OCI-LY7 (cell line): ENCODE results near the gene MSANTD3. TPM values are rescaled to one million over a fixed set of nuclear protein-coding genes. Genes with fewer than 3 reads are reported as not detected.
A peak's percentile ranks its signal among the peaks of the same experiment; 100 is the strongest.

Experiments used
- BruUV-seq: library from RNA; stranded (reverse); fragments of 400-500 nt; replicated peaks from 2 replicates; lab custom pipeline; 2021; lab: Mats Ljungman, UMichigan
- CTCF ChIA-PET: fragments of 300-600 bp; sonication (Branson Sonifier 250); formaldehyde crosslinking; loops from one replicate; lab custom pipeline; 2022; ENCODE audit warnings: antibody characterized with exemption; ENCODE audit not compliant: unreplicated experiment; lab: Charles Lee
- POLR2A ChIA-PET: fragments of 300-600 bp; sonication (Branson Sonifier 250); formaldehyde crosslinking; loops from one replicate; lab custom pipeline; 2022; ENCODE audit warnings: antibody characterized with exemption; lab: Charles Lee
- DNase-seq: peaks from one replicate; pipeline ENCODE4 v3.0.0-alpha.2; 2015; ENCODE audit warnings: low spot score
- H2AFZ ChIP-seq: fragments of 200-600 bp; sonication (generic), shearing (Covaris generic); 2 replicates; pipeline ENCODE4 v1.6.1; 2014; ENCODE audit warnings: mild to moderate bottlenecking, antibody characterized with exemption, low read length, moderate library complexity
- H3K27ac ChIP-seq: fragments of 200-600 bp; sonication (generic); 2 replicates; pipeline ENCODE4 v1.5.1; 2014; ENCODE audit warnings: mixed run types, low read depth, mild to moderate bottlenecking, moderate library complexity, low read length, inconsistent platforms; ENCODE audit not compliant: poor library complexity, severe bottlenecking
- H3K36me3 ChIP-seq: fragments of 200-600 bp; sonication (generic); 2 replicates; pipeline ENCODE4 v1.6.1; 2014; ENCODE audit warnings: mild to moderate bottlenecking, antibody characterized with exemption, low read length, moderate library complexity, mixed read lengths; ENCODE audit not compliant: insufficient read depth
- H3K4me1 ChIP-seq: fragments of 200-600 bp; sonication (generic); 2 replicates; pipeline ENCODE4 v1.5.1; 2014; ENCODE audit warnings: mild to moderate bottlenecking, low read length; ENCODE audit not compliant: insufficient read depth, poor library complexity, severe bottlenecking
- H3K4me2 ChIP-seq: fragments of 200-600 bp; sonication (generic); 2 replicates; pipeline ENCODE4 v1.6.1; 2014; ENCODE audit warnings: mild to moderate bottlenecking, low read length
- H3K4me3 ChIP-seq: fragments of 200-600 bp; sonication (generic); 2 replicates; pipeline ENCODE4 v1.5.1; 2014; ENCODE audit warnings: mild to moderate bottlenecking, low read depth, low read length; ENCODE audit not compliant: poor library complexity, severe bottlenecking
- H3K79me2 ChIP-seq: fragments of 200-600 bp; sonication (generic); 2 replicates; pipeline ENCODE4 v1.6.1; 2016; ENCODE audit warnings: low read depth, mild to moderate bottlenecking, low read length, moderate library complexity, mixed read lengths; ENCODE audit not compliant: insufficient read depth
- H3K9me2 ChIP-seq: fragments of 200-600 bp; sonication (generic); 2 replicates; pipeline ENCODE4 v1.6.1; 2016; ENCODE audit warnings: mild to moderate bottlenecking, low read length, mixed read lengths; ENCODE audit not compliant: insufficient read depth
- H3K9me3 ChIP-seq: fragments of 200-600 bp; sonication (generic); 2 replicates; pipeline ENCODE4 v1.6.1; 2014; ENCODE audit warnings: mild to moderate bottlenecking, mixed run types, low read length, mixed read lengths
- H4K20me1 ChIP-seq: fragments of 200-600 bp; sonication (generic); 2 replicates; pipeline ENCODE4 v1.6.1; 2014; ENCODE audit warnings: mild to moderate bottlenecking, antibody characterized with exemption, low read length, moderate library complexity, mixed read lengths; ENCODE audit not compliant: insufficient read depth
- CTCF ChIP-seq: fragments of 200-600 bp; sonication (generic); conservative IDR thresholded peaks from 2 replicates; pipeline ENCODE4 v1.5.1; 2014; ENCODE audit warnings: mild to moderate bottlenecking, antibody characterized with exemption, low read length, moderate library complexity, mixed read lengths
- EZH2phosphoT487 ChIP-seq: fragments of 200-600 bp; sonication (generic); IDR thresholded peaks from 2 replicates; pipeline ENCODE4 v1.6.1; 2018; ENCODE audit warnings: low read depth, borderline replicate concordance, mild to moderate bottlenecking, mixed run types, antibody characterized with exemption, low read length, moderate library complexity, mixed read lengths
- intact Hi-C: fragments of 100-400 bp; cut with micrococcal nuclease; formaldehyde crosslinking; loops from one replicate; pipeline ENCODE4 v1.10.0; 2022; ENCODE audit not compliant: unreplicated experiment
- total RNA-seq, 2 experiments: library from RNA; depleted of rRNA in 1 of 2; stranded (reverse); fragments of >200 nt in 1 of 2; shearing (Covaris generic) in 1 of 2; gene quantifications; 2 replicates each; pipeline ENCODE4 v1.2.3, GENCODE V29; 2014 to 2022

Gene MSANTD3
- total RNA-seq, 2 experiments from 2014 or later: 30.5 to 38.0 TPM

- Histone ChIP-seq H3K4me3 (no peak overlapping the region), H2AFZ (no peak overlapping the region), H3K36me3 (peaks cover 44% of the 10 kb centered on the region), H3K9me3 (no peaks in the 10 kb centered on the region), H4K20me1 (no peaks in the 10 kb centered on the region), H3K79me2 (no peaks in the 10 kb centered on the region), H3K4me2 (no peak overlapping the region), H3K27ac (no peak overlapping the region), H3K4me1 (no peaks in the 10 kb centered on the region), H3K9me2 (no peaks in the 10 kb centered on the region)
- ChIA-PET POLR2A (interaction anchor here (0.8 kb wide), 2 partner anchors 9 to 62 kb away, joined by 3 read pairs; no protein-coding TSS in a partner anchor), CTCF (no interaction called here)
- no peak for DNase-seq
- intact Hi-C loops: no loop called here
- TF ChIP-seq EZH2phosphoT487: no peak
- TF ChIP-seq CTCF: no peak
- no TSS peak for BruUV-seq
Measured at GRCh38 chr9:100443781-100444768, 17.1 kb downstream of the MSANTD3 start.

GRCh38 chr9:100445161-100445902 lies 18.4 kb downstream of the MSANTD3 start:
- CTCF ChIA-PET: no interaction called here
- POLR2A ChIA-PET: no interaction called here

More at GRCh38 chr9:100445161-100445902, 18.4 kb downstream of the MSANTD3 start:
- intact Hi-C loops: no loop called here
- Histone ChIP-seq H3K4me2 (no peak overlapping the region), H3K4me3 (no peak overlapping the region), H3K79me2 (no peaks in the 10 kb centered on the region), H2AFZ (no peak overlapping the region), H4K20me1 (no peaks in the 10 kb centered on the region), H3K9me3 (no peaks in the 10 kb centered on the region), H3K4me1 (no peaks in the 10 kb centered on the region), H3K9me2 (no peaks in the 10 kb centered on the region), H3K27ac (no peak overlapping the region), H3K36me3 (peaks cover 44% of the 10 kb centered on the region)
- TF ChIP-seq CTCF (peak; percentile 27; the same call in 1 of the 2 replicates), EZH2phosphoT487 (no peak)
- DNase-seq: no peak
- BruUV-seq: no TSS peak
